Tibial nerve (tissue), 4 donors: ENCODE results near the gene PIP5KL1. TPM values are rescaled to one million over a fixed set of nuclear protein-coding genes. Genes with fewer than 3 reads are reported as not detected.

Experiments
- DNase-seq, 2 donors: peaks; one replicate each; pipeline ENCODE4 v3.0.0-alpha.2; 2019; ENCODE audit warnings: low spot score in 2 of 2
- H3K27ac ChIP-seq, 4 donors: fragments of 200-600 bp; sonication (generic) in 3 of 4; one replicate each; pipeline ENCODE4 v1.5.1; 2017 to 2019; ENCODE audit warnings: mild to moderate bottlenecking in 1 of 4
- H3K27me3 ChIP-seq, 2 donors: fragments of 200-600 bp; sonication (generic) in 1 of 2; one replicate each; pipeline versions ENCODE4 v1.5.1 to v1.6.0; 2017 to 2019
- H3K36me3 ChIP-seq, 3 donors: fragments of 200-600 bp; sonication (generic); one replicate each; pipeline ENCODE4 v1.5.1; 2018 to 2019
- H3K4me1 ChIP-seq, 4 donors: fragments of 200-600 bp; sonication (generic) in 3 of 4; one replicate each; pipeline ENCODE4 v1.5.1; 2017 to 2019
- H3K4me3 ChIP-seq, 4 donors: fragments of 200-600 bp; sonication (generic) in 3 of 4; one replicate each; pipeline ENCODE4 v1.5.1; 2017 to 2019; ENCODE audit warnings: mild to moderate bottlenecking in 1 of 4, moderate library complexity in 1 of 4
- H3K9me3 ChIP-seq, 4 donors: fragments of 200-600 bp; sonication (generic) in 3 of 4; one replicate each; pipeline ENCODE4 v1.5.1; 2017 to 2019
- EP300 ChIP-seq, 2 donors: sonication (generic); formaldehyde crosslinking; IDR thresholded peaks; one replicate each; pipeline ENCODE4 v1.6.1; 2017; ENCODE audit warnings: antibody characterized with exemption in 2 of 2, mild to moderate bottlenecking in 1 of 2
- POLR2A ChIP-seq, 2 donors: fragments of 450-650 bp; IDR thresholded peaks; one replicate each; pipeline ENCODE4 v1.6.1; 2017; ENCODE audit warnings: antibody characterized with exemption in 2 of 2, mild to moderate bottlenecking in 2 of 2, moderate library complexity in 2 of 2
- WGBS, 2 donors: methylation state at CpG; one replicate each; pipeline ENCODE4 v1.1.5; 2018; 5-methylcytosine and 5-hydroxymethylcytosine counted together
- total RNA-seq, 4 donors: library from RNA; depleted of rRNA; stranded (reverse); fragments of >200 nt; gene quantifications; one replicate each; pipeline ENCODE4 v1.1.0, GENCODE V29; 2016
- TF ChIP-seq, protein P1 (sequence below), 5 experiments: fragments of 200-600 bp in 3 of 5; fragments of 450-650 bp in 2 of 5; sonication (generic) in 3 of 5; IDR thresholded peaks; one replicate each; pipeline ENCODE4 v1.5.1; 2016 to 2019; ENCODE audit warnings: antibody characterized with exemption in 5 of 5, mild to moderate bottlenecking in 3 of 5, moderate library complexity in 2 of 5

The PIP5KL1 gene
- total RNA-seq, 4 donors from 2014 or later: 0.59 TPM; not detected in 3

DNA sequence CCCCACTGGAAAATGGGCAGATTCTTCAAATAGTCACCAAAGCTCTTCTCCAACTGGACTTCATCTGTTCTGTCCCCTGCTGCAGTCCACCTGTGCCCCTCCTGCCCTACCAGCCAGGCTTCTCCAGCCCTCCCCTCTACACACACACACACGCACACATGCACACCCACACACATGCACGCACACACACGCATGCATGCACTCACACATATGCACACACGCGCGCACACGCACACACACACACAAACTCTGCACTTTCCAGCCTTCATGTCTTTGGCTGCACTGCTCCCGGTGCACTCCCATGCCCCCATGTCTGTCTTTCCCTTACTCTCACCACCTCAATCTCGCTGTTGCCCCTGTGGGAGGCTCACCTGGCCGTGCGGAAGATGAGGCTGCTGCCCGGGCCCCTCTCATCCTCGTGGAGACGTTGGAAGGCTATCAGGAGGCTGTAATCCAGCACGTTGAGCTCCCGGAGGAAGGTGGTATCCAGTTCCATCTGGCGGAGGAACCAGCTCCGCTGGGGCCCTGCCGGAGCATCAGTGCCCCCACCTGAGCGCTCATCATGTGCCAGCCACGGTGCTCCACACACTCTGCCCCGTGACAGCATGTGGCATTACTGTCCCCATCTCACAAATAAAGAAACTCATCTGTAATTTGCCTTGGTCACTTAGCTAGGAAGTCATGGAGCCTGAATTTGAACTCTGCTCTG lies 5.7 kb downstream of the PIP5KL1 start:
- 87 to 90% methylated on average over 22 of the region's 22 CpGs for WGBS, 2 donors
- peaks cover 0 to 45% of the 10 kb centered on the region in 2 donors for H3K27me3 ChIP-seq

DNA sequence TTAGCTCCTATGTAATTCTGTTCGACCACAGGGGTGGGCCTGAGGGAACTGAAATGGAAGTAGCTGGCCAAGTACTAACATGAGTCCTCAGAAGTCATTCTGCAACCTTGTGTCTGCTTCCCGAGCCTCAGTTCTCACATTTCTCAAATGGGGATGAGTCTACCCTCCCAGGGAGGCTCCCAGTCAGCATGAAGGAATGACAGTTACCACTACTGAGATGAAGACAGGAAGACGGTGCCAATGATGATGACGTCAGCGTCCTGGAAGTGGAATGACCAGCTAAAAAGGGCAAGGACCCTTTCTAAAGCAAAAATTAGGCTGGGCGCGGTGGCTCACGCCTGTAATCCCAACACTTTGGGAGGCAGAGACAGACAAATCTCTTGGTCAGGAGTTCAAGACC lies 6.8 kb downstream of the PIP5KL1 start:
- Histone ChIP-seq H3K4me1 (peaks cover 0 to 46% (median 20%) of the 10 kb centered on the region in 4 donors), H3K27me3 (peaks cover 0 to 41% of the 10 kb centered on the region in 2 donors), H3K9me3 (no peaks in the 10 kb centered on the region), H3K4me3 (no peak overlapping the region), H3K36me3 (no peaks in the 10 kb centered on the region), H3K27ac (no peak overlapping the region)
- WGBS, 2 donors: 72% methylated on average over 8 of the region's 8 CpGs
- TF ChIP-seq POLR2A (IDR thresholded peaks at IDR 0.05) (no peak), EP300 (IDR thresholded peaks at IDR 0.05) (no peak)
- TF ChIP-seq, protein P1, sequence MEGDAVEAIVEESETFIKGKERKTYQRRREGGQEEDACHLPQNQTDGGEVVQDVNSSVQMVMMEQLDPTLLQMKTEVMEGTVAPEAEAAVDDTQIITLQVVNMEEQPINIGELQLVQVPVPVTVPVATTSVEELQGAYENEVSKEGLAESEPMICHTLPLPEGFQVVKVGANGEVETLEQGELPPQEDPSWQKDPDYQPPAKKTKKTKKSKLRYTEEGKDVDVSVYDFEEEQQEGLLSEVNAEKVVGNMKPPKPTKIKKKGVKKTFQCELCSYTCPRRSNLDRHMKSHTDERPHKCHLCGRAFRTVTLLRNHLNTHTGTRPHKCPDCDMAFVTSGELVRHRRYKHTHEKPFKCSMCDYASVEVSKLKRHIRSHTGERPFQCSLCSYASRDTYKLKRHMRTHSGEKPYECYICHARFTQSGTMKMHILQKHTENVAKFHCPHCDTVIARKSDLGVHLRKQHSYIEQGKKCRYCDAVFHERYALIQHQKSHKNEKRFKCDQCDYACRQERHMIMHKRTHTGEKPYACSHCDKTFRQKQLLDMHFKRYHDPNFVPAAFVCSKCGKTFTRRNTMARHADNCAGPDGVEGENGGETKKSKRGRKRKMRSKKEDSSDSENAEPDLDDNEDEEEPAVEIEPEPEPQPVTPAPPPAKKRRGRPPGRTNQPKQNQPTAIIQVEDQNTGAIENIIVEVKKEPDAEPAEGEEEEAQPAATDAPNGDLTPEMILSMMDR (IDR thresholded peaks at IDR 0.05): no peak
- DNase-seq: no peak

More for the DNA sequence above, 5.7 kb downstream of the PIP5KL1 start:
- no peaks in the 10 kb centered on the region for H3K9me3 ChIP-seq
- TF ChIP-seq, protein P1 (IDR thresholded peaks at IDR 0.05): no peak
- TF ChIP-seq EP300 (IDR thresholded peaks at IDR 0.05): no peak
- TF ChIP-seq POLR2A (IDR thresholded peaks at IDR 0.05): no peak
- no peak overlapping the region for H3K4me3 ChIP-seq
- no peaks in the 10 kb centered on the region for H3K36me3 ChIP-seq
- peaks cover 0 to 35% (median 15%) of the 10 kb centered on the region in 4 donors for H3K4me1 ChIP-seq
- H3K27ac ChIP-seq: no peak overlapping the region
- DNase-seq: no peak

DNA sequence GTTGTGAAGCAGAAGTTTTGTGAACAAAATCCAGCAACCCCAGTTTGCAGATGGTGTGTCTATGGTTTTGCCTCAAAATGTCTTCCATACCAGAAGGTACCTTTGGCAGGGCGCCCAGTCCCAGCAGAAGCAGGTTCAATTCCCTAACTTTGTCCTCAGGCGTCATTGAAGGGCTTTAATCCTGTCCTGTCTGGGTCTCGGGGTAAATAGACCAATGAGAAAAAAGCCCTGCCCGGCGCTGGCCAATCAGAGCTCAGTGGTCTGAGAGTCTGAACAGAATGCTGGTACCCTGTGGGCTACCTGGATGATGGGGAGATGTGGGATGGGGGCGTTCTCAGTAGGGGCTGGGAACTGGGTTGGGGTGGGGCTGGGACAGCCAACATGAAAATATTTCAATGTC lies 7.5 kb downstream of the PIP5KL1 start:
- no peak for DNase-seq
- Histone ChIP-seq H3K27me3 (peaks cover 0 to 33% of the 10 kb centered on the region in 2 donors), H3K9me3 (no peaks in the 10 kb centered on the region), H3K4me1 (peaks cover 0 to 50% (median 20%) of the 10 kb centered on the region in 4 donors), H3K36me3 (no peaks in the 10 kb centered on the region), H3K27ac (no peak overlapping the region), H3K4me3 (no peak overlapping the region)
- TF ChIP-seq POLR2A (IDR thresholded peaks at IDR 0.05) (no peak), EP300 (IDR thresholded peaks at IDR 0.05) (no peak)
- TF ChIP-seq, protein P1 (IDR thresholded peaks at IDR 0.05): no peak
- 59 to 60% methylated on average over 6 of the region's 6 CpGs for WGBS, 2 donors

DNA sequence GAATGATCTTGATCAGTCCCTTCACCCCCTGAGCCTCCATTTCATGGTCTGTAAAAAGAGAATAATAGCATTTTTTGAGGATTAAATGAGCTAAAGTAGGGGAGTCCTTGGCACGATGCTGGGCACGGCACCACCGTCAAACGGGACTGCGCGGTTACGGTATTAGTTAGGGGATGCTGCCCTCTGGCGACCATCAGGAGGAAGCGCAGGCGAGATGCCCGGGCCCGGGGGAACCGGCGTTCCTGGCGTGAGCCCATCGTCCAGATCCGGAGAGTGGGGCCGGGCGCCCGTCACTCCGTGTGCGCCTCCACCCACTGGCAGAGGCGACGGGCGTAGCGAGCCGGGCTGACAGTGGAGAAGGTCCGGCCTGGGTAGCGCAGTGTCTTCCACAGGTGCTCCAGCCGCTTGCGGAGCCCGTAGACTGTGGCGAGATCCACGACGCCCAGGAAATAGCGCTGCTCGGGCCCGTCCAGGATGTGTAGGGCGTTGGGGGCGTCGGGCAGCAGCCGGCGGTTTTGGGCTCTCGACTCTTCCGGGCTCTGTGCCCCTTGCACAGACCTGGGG lies 8.9 kb downstream of the PIP5KL1 start:
- H3K4me3 ChIP-seq: peak overlapping the region in 1 of 4 donors; percentile 37
- H3K27ac ChIP-seq: no peak overlapping the region
- H3K36me3 ChIP-seq: no peaks in the 10 kb centered on the region
- DNase-seq: peak; percentile 60 to 79
- WGBS, 2 donors: 0 to 13% methylated on average over 9 to 44 of the region's 45 CpGs
- no peaks in the 10 kb centered on the region for H3K9me3 ChIP-seq
- H3K27me3 ChIP-seq: peaks cover 0 to 19% of the 10 kb centered on the region in 2 donors
- H3K4me1 ChIP-seq: peaks cover 0 to 46% (median 22%) of the 10 kb centered on the region in 4 donors
- TF ChIP-seq EP300 (IDR thresholded peaks at IDR 0.05) (peak in 1 of 2 donors; percentile 36), POLR2A (IDR thresholded peaks at IDR 0.05) (no peak)
- TF ChIP-seq, protein P1 (IDR thresholded peaks at IDR 0.05): peak; percentile 95 to 99 (median 98)

DNA sequence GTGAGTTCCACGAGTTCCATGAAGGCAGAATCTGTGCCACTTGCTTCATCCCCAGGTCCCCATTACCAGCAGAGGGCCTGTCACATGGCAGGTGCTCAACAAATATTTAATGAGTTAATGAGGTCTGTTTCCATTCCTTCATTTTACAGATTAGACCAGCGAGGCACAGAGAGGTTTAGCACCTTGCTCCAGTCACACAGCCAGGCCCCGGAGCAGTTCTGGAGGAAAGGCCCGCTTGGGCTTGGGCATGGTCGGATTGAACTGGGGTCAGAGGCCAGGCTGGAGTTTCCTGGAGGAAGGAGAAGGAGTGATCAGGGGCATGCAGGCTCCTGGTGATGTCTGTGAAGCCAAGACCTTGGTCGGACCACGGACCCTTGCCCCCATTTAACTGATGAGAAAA lies 9.8 kb downstream of the PIP5KL1 start:
- peaks cover 0 to 11% of the 10 kb centered on the region in 2 donors for H3K27me3 ChIP-seq
- H3K27ac ChIP-seq: no peak overlapping the region
- DNase-seq: no peak
- WGBS, 2 donors: 87% methylated on average over 7 of the region's 7 CpGs
- peaks cover 0 to 53% (median 23%) of the 10 kb centered on the region in 4 donors for H3K4me1 ChIP-seq
- no peaks in the 10 kb centered on the region for H3K9me3 ChIP-seq
- H3K4me3 ChIP-seq: no peak overlapping the region
- H3K36me3 ChIP-seq: no peaks in the 10 kb centered on the region
- no peak for TF ChIP-seq POLR2A (IDR thresholded peaks at IDR 0.05)
- no peak for TF ChIP-seq EP300 (IDR thresholded peaks at IDR 0.05)
- TF ChIP-seq, protein P1 (IDR thresholded peaks at IDR 0.05): no peak
